ENCODE results near the gene C19orf85.

DNA sequence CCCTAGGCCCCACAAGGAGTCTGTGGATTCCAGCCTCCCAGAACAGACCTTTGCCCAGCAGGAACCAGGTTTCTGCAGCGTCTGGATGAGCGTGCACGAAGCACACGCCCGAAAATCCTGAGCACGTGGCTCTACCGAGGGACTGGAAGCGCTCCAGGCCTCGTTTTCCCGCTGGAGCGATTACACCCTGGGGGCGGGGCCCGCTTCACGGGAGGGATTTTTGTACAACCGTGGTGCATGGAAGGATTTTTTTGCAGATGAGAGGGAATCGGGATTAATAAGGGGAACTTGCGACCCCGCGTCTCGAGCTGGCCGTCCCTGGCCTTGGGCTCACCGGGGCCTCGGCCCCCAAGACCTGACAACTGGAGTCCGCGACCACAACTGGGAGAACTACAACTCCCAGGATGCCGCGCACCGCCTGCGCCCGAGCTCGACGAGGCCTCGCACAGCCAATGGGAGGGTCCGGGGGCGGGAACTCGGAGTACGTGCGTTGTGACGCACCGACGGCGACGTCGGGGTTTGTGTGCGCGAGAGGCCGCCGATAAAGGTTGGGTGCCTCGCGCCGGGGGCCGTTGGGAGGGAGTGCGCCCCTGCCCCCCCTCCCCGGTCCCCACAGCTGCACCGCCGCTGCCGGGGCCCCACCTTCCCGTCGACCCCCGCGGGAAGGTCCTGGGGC is 11.7 kb upstream of the C19orf85 start, which contains the start of gene ZNF628:
- TF ChIP-seq, protein P1, sequence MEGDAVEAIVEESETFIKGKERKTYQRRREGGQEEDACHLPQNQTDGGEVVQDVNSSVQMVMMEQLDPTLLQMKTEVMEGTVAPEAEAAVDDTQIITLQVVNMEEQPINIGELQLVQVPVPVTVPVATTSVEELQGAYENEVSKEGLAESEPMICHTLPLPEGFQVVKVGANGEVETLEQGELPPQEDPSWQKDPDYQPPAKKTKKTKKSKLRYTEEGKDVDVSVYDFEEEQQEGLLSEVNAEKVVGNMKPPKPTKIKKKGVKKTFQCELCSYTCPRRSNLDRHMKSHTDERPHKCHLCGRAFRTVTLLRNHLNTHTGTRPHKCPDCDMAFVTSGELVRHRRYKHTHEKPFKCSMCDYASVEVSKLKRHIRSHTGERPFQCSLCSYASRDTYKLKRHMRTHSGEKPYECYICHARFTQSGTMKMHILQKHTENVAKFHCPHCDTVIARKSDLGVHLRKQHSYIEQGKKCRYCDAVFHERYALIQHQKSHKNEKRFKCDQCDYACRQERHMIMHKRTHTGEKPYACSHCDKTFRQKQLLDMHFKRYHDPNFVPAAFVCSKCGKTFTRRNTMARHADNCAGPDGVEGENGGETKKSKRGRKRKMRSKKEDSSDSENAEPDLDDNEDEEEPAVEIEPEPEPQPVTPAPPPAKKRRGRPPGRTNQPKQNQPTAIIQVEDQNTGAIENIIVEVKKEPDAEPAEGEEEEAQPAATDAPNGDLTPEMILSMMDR (IDR thresholded peaks at IDR 0.05; ENCODE audit: borderline replicate concordance, extremely low read depth, low read length, poor library complexity, severe bottlenecking), result no peak
- no peak for TF ChIP-seq EZH2 (IDR thresholded peaks at IDR 0.05; ENCODE audit: borderline replicate concordance, low read depth, low read length, severe bottlenecking)
